ENCODE data around the gene AP5Z1. TPM values are rescaled to one million over a fixed set of nuclear protein-coding genes. Genes with fewer than 3 reads are reported as not detected.

AP5Z1 gene
- total RNA-seq, 2 donors from 2014 or later = 31.0 to 34.7 TPM

DNA sequence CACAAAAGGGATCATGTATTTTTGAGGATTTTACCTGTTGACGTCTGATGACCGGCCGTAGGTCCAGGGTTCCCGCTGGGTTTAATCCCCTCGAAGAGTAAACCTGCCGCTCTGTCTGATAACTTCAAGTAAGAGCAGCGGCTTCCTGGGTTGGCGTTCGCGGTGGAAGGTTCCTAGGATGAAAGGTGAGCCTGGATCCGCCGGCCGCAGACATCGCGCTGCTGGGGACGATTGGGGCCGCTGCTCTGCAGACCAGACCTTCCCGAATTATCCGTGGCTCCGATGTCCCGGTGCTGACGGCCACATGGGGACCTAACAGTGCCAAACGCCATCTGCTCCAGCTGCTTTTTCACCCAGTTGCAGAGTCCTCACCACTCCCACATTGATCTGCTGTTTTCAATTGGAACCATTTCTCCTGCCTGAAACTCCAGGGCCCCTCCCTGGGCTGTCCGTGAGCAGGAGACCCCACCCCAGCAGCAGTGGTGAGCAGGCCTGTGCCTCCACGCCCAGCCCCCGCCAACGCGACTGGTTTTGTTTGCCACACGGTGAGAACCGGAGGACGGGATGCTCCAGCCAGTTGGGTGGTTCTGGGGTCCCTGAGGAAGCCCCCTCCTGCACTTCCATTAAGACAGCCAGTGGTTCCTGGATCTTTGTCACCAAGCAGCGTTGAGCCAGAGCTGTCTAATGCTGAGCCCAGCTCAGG, 12.2 kb upstream of the AP5Z1 start:
- no peaks in the 10 kb centered on the region for H3K9me3 ChIP-seq (ENCODE audit: control insufficient read depth, low read length)
- H3K4me1 ChIP-seq (ENCODE audit: control insufficient read depth, insufficient read depth, low read length) = no peaks in the 10 kb centered on the region
- no peak for DNase-seq
- no peak overlapping the region for H3K27ac ChIP-seq (ENCODE audit: low read depth, low read length)
- Mint-ChIP-seq H3K4me1 (no peaks in the 10 kb centered on the region), H3K9me3 (no peaks in the 10 kb centered on the region), H3K27me3 (ENCODE audit: insufficient read depth) (no peaks in the 10 kb centered on the region), H3K4me3 (no peak overlapping the region), H3K36me3 (ENCODE audit: low read depth) (peaks cover 35% of the 10 kb centered on the region), H3K27ac (no peak overlapping the region)
- WGBS, 2 experiments (ENCODE audit: insufficient coverage in 1 of 2, insufficient read length in 1 of 2) = 94 to 99% methylated on average over 17 to 32 of the region's 32 CpGs
- H3K4me3 ChIP-seq (ENCODE audit: low read length) = no peak overlapping the region
- H3K36me3 ChIP-seq (ENCODE audit: control insufficient read depth, insufficient read depth, low read length) = peaks cover 60% of the 10 kb centered on the region
- H3K9ac ChIP-seq (ENCODE audit: extremely low read depth, low read length, poor library complexity, severe bottlenecking) = no peak overlapping the region
- no peaks in the 10 kb centered on the region for H3K27me3 ChIP-seq (ENCODE audit: control insufficient read depth, insufficient read depth, low read length, poor library complexity, severe bottlenecking)
- no peak for TF ChIP-seq CTCF (conservative IDR thresholded peaks at IDR 0.05)

DNA sequence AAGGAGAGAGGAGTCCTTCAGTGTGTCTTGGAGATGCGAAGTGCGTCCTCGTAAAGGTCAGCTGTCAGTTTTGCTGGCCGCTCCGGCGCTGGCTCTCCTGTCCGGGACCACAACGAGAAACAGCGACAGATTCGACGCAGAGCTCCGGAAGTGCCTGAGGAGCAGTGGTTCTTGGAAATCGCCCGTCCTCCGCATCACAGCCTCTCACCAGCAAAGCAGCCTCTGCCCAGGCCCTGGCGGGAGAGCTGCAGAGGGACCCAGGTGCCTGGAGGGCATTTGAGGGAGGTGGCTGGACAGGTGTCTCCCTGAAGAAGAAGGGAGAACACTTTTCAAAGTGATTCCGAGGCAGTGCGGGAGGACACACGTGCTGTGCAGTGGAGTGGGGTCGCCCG, 11.6 kb upstream of the AP5Z1 start:
- Mint-ChIP-seq H3K4me1 (no peaks in the 10 kb centered on the region), H3K27ac (no peak overlapping the region), H3K36me3 (ENCODE audit: low read depth) (peaks cover 35% of the 10 kb centered on the region), H3K27me3 (ENCODE audit: insufficient read depth) (no peaks in the 10 kb centered on the region), H3K4me3 (no peak overlapping the region), H3K9me3 (no peaks in the 10 kb centered on the region)
- H3K27me3 ChIP-seq (ENCODE audit: control insufficient read depth, insufficient read depth, low read length, poor library complexity, severe bottlenecking) = no peaks in the 10 kb centered on the region
- H3K4me3 ChIP-seq (ENCODE audit: low read length) = no peak overlapping the region
- H3K9ac ChIP-seq (ENCODE audit: extremely low read depth, low read length, poor library complexity, severe bottlenecking) = no peak overlapping the region
- DNase-seq = no peak
- no peak for TF ChIP-seq CTCF (conservative IDR thresholded peaks at IDR 0.05)
- no peak overlapping the region for H3K27ac ChIP-seq (ENCODE audit: low read depth, low read length)
- WGBS, 2 experiments (ENCODE audit: insufficient coverage in 1 of 2, insufficient read length in 1 of 2) = 97% methylated on average over 21 of the region's 21 CpGs
- no peaks in the 10 kb centered on the region for H3K4me1 ChIP-seq (ENCODE audit: control insufficient read depth, insufficient read depth, low read length)
- no peaks in the 10 kb centered on the region for H3K9me3 ChIP-seq (ENCODE audit: control insufficient read depth, low read length)
- peaks cover 55% of the 10 kb centered on the region for H3K36me3 ChIP-seq (ENCODE audit: control insufficient read depth, insufficient read depth, low read length)

DNA sequence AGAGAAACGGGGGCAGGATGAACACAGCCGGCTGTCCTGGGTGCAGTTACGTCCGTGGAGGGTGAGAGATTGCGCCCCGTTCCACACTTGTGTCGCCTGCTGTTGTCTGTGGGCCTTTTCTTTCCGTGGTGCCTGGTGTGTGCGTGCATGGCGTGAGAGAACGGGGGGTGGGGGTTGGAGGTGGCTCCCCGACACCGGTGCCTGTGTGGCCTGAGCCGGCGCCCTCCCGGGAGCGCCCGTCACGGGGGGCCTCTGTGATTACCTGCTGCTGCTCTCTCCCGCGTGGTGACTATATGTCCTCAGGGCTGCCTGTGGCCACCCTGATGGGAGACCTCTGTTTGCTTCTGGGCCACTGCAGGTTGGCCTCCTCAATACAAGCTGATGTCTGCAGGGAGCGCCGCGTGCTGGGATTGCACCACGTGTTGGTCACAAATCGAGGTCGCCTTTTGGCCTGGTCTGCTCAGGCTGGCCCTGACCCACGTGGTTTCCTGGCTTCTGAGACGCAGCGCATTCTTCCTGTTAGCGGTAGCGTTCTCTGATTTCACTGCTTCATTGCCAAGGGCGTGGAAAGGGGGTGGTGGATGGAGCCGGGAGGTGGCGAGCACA, 10.9 kb upstream of the AP5Z1 start:
- no peak for TF ChIP-seq CTCF (conservative IDR thresholded peaks at IDR 0.05)
- Mint-ChIP-seq H3K27ac (no peak overlapping the region), H3K4me3 (no peak overlapping the region), H3K36me3 (ENCODE audit: low read depth) (peaks cover 35% of the 10 kb centered on the region), H3K27me3 (ENCODE audit: insufficient read depth) (no peaks in the 10 kb centered on the region), H3K4me1 (no peaks in the 10 kb centered on the region), H3K9me3 (no peaks in the 10 kb centered on the region)
- peaks cover 53% of the 10 kb centered on the region for H3K36me3 ChIP-seq (ENCODE audit: control insufficient read depth, insufficient read depth, low read length)
- no peaks in the 10 kb centered on the region for H3K9me3 ChIP-seq (ENCODE audit: control insufficient read depth, low read length)
- no peaks in the 10 kb centered on the region for H3K4me1 ChIP-seq (ENCODE audit: control insufficient read depth, insufficient read depth, low read length)
- no peak overlapping the region for H3K9ac ChIP-seq (ENCODE audit: extremely low read depth, low read length, poor library complexity, severe bottlenecking)
- H3K27ac ChIP-seq (ENCODE audit: low read depth, low read length) = no peak overlapping the region
- H3K4me3 ChIP-seq (ENCODE audit: low read length) = no peak overlapping the region
- no peaks in the 10 kb centered on the region for H3K27me3 ChIP-seq (ENCODE audit: control insufficient read depth, insufficient read depth, low read length, poor library complexity, severe bottlenecking)
- WGBS, 2 experiments (ENCODE audit: insufficient coverage in 1 of 2, insufficient read length in 1 of 2) = 94 to 98% methylated on average over 34 to 35 of the region's 35 CpGs
- DNase-seq = no peak
